Tibial nerve (tissue), 4 donors: ENCODE data around the gene PPTC7.
"Not testable (repeated sequence)": the region's sequence is repeated elsewhere in the genome, so short reads cannot be mapped to it uniquely, and the experiment has no call there.

Experiments used
- EP300 ChIP-seq, 2 donors: sonication (generic); formaldehyde crosslinking; IDR thresholded peaks; one replicate each; pipeline ENCODE4 v1.6.1; 2017; ENCODE audit warnings: antibody characterized with exemption in 2 of 2, mild to moderate bottlenecking in 1 of 2
- POLR2A ChIP-seq, 2 donors: fragments of 450-650 bp; IDR thresholded peaks; one replicate each; pipeline ENCODE4 v1.6.1; 2017; ENCODE audit warnings: antibody characterized with exemption in 2 of 2, mild to moderate bottlenecking in 2 of 2, moderate library complexity in 2 of 2
- TF ChIP-seq, protein P1 (sequence below), 5 experiments: fragments of 200-600 bp in 3 of 5; fragments of 450-650 bp in 2 of 5; sonication (generic) in 3 of 5; IDR thresholded peaks; one replicate each; pipeline ENCODE4 v1.5.1; 2016 to 2019; ENCODE audit warnings: antibody characterized with exemption in 5 of 5, mild to moderate bottlenecking in 3 of 5, moderate library complexity in 2 of 5

- TF ChIP-seq, protein P1, sequence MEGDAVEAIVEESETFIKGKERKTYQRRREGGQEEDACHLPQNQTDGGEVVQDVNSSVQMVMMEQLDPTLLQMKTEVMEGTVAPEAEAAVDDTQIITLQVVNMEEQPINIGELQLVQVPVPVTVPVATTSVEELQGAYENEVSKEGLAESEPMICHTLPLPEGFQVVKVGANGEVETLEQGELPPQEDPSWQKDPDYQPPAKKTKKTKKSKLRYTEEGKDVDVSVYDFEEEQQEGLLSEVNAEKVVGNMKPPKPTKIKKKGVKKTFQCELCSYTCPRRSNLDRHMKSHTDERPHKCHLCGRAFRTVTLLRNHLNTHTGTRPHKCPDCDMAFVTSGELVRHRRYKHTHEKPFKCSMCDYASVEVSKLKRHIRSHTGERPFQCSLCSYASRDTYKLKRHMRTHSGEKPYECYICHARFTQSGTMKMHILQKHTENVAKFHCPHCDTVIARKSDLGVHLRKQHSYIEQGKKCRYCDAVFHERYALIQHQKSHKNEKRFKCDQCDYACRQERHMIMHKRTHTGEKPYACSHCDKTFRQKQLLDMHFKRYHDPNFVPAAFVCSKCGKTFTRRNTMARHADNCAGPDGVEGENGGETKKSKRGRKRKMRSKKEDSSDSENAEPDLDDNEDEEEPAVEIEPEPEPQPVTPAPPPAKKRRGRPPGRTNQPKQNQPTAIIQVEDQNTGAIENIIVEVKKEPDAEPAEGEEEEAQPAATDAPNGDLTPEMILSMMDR (IDR thresholded peaks at IDR 0.05), result not testable (repeated sequence)
- TF ChIP-seq POLR2A, EP300 (IDR thresholded peaks at IDR 0.05): not testable (repeated sequence)
Measured at GRCh38 chr12:110562386-110562785, 20.7 kb downstream of the PPTC7 start.
